NCI-H1105 (cell line): Measurements from ENCODE around the gene INPP5A.
A peak's percentile ranks its signal among the peaks of the same experiment; 100 is the strongest.

ENCODE experiments used
- DNase-seq: peaks from one replicate; lab custom pipeline; 2025; lab: John Stamatoyannopoulos, UW

INPP5A gene

DNA sequence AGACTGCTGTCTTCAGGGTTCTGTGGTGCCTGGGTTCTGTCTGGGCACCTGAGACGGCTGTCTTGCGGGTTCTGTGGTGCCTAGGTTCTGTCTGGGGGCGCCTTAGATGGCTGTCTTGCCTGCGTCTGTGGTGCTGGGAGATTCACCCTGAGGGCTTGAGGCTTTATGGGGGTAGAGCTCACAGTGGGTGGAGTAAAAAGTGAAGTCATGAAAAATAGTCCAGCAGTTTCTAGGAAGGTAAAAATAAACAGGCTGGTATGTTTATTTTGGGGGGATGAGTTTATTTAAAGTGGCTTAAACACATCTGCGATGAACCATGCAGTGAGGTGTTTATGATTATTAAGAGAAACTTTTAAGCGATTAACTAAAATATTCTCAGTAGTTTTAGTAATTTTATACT, 184.1 kb downstream of the INPP5A start:
- DNase-seq: no peak

- peak; percentile 39 for DNase-seq
These were observed 185.1 kb downstream of the INPP5A start for GRCh38 chr10:132722394-132723329.

DNA sequence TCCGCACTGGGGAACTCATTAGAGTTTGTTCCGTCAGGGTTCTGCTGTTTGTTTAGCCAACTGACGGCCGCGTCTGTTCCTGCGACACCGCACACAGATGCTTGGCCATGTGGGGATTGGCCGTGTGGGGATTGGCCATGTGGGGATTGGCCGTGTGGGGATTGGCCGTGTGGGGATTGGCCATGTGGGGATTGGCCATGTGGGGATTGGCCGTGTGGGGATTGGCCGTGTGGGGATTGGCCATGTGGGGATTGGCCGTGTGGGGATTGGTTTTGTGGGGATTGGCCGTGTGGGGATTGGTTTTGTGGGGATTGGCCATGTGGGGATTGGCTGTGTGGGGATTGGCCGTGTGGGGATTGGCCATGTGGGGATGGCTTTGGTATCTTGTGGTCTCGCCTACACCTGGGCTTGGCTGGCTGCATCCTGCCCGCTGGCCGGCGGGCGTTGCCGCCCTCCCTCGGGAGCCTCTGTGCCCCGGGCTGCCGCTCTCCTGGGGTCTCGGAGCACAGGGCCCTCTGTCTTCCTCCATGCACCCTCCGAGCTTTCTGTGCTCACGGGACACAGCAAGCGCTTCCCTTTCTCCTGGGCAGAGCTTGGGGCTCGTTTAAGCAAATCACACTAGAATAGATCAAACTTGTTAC, 185.9 kb downstream of the INPP5A start:
- DNase-seq: no peak

GRCh38 chr10:132724446-132724845, 186.9 kb downstream of the INPP5A start:
- no peak for DNase-seq

- no peak for DNase-seq
These were observed 187.6 kb downstream of the INPP5A start for GRCh38 chr10:132725202-132725601.

DNA sequence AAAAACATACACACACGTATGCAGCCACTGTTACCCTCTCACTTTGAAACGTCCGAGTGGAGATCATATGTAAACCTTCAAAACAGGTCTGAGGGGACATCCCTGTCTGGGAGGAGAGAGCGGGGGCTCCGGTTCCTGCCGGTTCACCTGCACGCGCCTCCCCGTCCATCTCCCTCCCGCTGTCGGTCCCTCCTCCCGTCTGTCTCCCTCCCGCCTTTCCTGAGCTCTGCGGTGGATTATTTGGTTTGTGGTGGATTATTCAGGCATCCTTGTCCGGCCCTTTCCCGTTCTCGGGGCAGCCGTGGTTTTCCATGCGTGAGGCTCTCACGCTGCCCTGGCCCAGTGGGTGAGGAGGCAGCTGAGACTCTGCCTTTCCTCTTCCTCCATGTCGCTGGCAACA, 188.6 kb downstream of the INPP5A start:
- no peak for DNase-seq

GRCh38 chr10:132726951-132727350, 189.4 kb downstream of the INPP5A start:
- no peak for DNase-seq

GRCh38 chr10:132727411-132727810, 189.8 kb downstream of the INPP5A start:
- no peak for DNase-seq

- DNase-seq: no peak
These were observed 190.7 kb downstream of the INPP5A start for GRCh38 chr10:132728321-132728720.

DNA sequence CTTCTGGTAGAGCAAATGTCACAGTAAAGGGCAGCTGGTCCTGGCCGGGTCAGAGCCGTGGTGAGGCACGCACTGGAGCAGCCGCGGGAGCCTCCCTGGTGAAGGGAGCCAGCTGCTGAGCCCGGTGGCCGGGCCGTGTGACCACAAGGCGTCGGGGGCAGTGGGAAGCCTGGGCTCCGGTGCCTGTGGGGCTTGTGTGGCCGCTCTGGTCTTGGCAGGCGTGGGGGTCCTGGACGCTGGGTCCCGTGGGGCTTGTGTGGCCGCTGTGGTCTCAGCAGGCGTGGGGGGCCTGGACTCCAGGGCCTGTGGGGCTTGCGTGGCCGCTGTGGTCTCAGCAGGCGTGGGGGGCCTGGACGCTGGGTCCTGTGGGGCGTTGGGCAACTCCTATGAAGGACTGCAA, 191.2 kb downstream of the INPP5A start:
- no peak for DNase-seq

GRCh38 chr10:132729810-132730572, 192.4 kb downstream of the INPP5A start:
- no peak for DNase-seq

- DNase-seq: no peak
These were observed 193.0 kb downstream of the INPP5A start for GRCh38 chr10:132730573-132730953.

DNA sequence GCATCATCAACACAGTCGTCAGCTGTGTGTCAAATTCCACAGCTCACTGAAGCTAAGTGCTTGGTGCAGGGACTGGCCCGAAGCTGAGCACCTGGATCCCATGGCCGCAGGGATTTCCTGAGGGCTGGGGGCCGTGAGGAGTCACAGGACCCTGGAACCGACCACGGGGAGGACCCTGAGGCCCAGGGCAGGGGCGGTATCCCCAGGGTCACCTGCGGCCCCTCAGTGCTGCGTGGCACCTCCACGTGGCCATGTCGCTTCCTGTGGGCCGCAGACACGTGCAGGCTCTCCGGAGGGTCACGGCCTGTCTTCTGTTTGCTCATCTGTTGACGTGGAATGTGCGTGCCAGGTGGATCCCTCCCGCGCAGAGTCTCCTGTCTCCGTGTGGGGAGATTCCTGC, 194.9 kb downstream of the INPP5A start:
- no peak for DNase-seq

DNA sequence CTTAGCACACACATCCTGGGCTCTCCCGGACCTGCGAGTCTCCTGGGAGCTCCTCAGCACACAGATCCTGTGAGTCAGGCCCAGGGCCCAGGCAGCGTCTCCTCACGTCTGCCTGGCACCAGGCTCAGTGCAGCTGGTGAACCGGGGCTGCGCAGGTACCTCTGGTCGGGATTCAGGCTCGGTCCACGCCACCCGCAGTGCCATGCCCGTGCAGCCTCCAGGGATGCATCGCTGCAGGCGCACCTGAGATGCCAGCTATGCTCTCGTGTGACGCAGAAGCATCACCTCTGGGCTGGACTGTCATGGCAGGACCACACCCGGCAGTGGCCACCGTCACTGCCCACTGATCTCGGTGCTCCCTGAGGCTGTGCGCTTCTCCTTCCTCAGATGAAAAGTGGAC, 196.3 kb downstream of the INPP5A start:
- no peak for DNase-seq

DNA sequence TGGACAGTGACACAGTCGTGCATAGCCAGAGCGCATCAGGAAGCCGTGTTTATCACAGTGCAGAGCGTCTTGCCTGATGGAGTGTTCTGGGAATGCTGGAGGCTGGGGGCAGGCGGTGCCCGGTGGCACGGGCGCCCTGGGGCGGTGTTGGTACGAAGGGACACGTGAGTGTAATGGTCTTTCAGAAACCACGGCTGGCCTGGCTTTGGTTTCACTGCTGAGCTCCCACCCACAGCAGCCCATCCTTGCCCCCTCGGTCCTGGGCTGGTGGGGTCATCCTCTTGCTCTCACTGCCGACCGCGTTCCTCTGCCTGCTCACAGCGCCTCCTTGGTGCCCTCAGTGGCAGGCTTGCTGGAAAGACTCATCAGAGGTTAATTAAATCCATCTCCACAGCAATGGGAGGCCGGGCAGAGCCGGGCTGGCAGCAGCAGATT, 197.8 kb downstream of the INPP5A start:
- no peak for DNase-seq

DNA sequence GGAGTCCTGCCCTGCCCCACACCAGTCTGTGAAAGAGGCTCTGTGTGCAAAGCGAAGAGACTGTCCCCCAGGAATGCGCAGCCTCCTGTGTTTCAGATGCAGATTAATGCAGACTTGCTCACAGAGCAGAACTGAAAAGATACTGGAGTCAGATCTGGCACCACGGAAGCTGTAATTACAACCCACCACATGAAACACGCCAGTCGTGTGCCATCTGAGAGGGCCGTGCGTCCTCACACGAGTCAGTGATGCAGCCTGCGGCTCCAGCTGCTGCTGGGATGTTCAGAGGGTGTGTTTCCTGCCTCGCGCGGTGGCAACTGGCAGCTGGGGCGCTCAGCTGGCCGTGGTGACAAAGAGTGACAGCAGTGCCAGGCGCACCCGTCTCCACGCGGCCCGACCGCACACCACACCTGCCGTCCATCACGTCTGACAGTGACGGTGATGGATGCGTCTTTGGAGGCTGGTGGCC, 198.4 kb downstream of the INPP5A start:
- DNase-seq: no peak

- DNase-seq: no peak
These were observed 199.9 kb downstream of the INPP5A start for GRCh38 chr10:132737390-132738048.

GRCh38 chr10:132738454-132739224, 201.1 kb downstream of the INPP5A start:
- no peak for DNase-seq

- DNase-seq: no peak
These were observed 201.6 kb downstream of the INPP5A start for GRCh38 chr10:132739225-132739613.

GRCh38 chr10:132740588-132740987, 203.0 kb downstream of the INPP5A start:
- DNase-seq: no peak

DNA sequence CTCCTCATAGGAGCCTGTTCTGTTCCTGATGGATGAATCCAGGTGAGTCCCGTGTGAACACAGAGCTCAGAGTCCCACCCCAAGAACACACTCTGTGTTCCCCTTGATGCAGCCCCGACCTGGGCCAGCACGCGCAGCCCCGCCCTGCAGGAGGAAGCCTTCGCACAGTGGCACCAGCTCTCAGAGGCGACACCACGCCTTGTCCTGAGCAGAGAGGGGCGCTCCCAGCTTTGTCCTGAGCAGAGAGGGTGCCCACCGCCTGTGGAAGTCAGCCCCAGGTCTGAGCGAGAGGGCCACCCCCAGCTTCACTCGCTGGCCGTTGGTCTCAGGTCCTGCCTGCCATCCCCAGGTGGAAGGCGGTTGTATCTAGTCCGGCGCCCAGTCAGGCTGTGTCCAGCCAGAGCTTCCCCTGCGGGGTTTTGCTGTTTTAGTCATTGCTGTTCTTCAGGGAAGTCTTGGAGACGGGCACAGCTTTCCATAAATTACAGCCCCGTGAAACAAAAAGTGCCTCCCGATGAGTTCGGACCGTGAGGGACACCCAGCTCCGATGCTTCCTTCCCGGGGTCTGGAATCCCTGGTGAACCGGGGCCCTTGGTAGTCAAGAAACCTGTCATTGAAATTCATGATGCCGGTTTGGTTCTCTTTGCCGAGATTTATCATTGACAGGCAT, 204.7 kb downstream of the INPP5A start:
- no peak for DNase-seq
